NCI-H446 (cell line): ENCODE measurements around the gene TFF2.

ENCODE experiments used
- DNase-seq, 2 experiments: peaks; one replicate each; lab custom pipeline; 2025; lab: John Stamatoyannopoulos, UW

The TFF2 gene

DNA sequence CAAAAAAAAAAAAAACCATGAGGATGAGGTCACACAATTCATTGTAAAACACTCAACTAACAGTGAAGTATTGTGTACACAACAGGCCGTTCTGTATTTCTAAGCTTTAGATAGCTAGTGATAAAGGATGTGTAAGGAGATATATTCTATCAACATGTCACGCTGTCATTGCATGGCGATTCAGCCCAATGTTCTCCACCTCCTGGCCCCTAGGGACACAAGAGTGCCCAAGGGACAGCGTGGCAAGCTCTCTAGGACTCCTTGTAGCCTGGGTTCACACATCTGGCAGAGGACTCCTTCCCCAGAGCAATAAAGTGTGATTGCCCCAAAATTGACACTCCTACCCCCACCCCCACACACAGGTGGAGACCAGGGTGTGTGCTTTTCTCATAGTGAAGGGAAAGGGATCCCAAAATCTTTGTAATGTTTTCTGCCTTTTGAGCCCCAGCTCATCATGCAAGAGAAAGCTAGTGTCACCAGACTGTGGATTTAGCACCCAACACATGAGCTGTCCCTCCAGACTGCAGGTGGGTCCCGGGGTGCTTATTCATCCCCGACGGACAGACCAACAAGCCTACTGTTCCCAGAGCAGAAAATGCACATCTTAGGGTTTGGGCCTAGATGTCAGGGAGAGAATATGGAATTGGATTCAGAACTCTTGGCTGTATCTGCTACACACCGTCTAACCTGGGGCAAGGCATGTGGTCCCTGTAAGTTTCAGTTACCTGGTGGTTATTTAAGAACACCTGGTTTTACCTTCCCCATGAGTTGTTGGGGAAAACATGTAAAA is 33.6 kb upstream of the TFF2 start:
- no peak for DNase-seq

DNA sequence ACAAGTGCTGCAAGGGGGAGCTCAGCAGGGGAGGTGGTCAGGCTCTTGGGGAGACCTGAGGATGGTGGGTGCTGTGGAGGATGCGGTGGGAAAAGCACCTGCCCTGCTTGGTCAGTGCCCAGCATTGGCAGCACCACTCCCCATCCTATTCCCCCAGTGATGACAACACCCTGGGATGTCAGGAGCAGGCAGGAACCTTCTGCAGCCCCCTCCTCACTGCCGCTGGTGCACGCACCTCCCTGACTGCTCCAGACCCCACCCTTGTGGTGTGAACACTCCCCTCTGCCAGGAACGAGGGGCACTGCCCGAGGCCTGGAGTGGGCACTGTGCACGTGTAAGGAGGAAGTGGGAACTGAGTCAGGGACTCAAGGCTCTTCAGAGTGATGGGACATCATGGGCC is 32.5 kb upstream of the TFF2 start:
- no peak for DNase-seq

DNA sequence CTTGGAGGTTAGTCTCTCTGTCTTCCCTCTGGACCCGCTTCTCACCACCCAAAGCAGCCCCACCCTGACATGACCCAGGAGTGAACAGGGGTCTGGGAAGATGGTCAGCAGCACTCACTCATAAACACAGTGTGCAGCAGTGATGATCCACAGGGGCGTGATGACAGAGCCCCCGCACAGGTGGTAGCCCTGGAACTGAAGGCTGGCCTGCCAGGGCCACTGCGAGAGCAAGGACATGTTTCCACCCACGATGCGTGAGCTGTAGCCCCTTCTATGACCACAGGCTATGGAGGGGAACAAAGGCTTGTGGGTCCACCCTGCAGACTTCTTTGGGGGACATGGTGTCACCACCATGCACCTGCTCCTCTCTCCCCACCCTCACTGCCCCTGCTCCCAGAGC is 32.1 kb upstream of the TFF2 start:
- no peak for DNase-seq

DNA sequence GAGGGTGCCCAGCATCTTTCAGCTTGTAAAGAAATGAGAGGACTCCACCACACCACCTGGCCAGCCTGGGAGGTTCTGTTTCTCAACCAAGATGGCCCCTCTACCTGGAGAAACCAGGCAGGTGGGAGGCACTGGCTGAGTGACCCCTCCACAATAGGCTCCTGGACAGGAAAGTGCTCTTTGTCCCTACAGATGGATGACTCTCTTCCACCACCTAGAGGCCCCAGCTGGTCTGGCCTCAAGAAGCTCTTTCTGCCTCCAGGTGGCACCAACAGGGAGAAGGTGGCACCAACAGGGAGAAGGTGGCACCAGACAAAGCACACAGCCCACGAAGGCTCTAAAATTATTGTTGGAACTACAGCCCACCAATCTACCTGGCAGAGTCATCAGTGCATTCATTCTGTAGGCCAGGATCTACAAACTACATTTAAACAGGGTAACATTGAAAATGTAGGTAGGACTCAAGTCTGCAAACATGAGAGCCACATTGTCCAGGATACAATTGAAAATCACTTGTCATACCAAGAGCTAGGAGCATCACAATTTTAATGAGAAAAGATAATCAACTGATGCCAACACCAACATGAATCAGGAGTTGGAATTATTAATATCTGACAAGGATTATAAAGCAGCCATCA is 30.7 kb upstream of the TFF2 start:
- no peak for DNase-seq

DNA sequence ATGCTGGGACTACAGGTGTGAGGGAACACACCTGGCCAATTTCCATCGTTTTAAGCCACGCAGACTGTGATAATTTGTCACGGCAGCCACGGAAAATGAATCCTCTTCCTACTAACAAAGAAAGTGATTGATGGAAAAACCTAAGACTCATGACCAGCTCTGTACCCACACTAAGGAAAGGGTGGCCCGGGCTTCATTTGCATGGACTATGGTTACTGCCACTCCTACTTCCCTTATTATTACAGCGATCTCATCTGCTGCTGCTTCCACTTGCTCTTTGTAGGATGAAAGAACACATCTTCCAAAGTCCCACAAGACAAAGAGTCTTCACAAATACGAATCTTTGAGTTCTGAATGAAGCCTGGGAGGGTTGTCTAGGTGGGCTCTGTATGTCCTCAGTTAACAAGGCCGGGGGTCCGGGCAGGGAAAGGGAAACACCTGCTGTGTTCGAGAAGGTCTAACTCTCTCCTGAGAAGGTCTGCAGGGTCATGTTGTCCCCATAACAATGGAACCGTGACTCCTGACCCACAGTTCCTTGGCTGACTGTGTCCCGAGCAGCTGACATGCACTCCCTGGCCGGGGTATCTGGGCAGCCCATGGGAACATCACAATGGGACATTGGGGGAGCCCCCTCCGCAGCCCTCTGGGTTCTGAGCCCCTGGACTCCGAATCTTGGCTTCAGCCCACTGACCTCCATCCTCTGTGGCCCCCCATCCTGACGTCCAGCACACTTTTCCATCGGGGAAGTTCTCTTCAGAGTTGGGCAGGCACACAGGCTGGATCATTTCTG is 28.8 kb upstream of the TFF2 start:
- no peak for DNase-seq

DNA sequence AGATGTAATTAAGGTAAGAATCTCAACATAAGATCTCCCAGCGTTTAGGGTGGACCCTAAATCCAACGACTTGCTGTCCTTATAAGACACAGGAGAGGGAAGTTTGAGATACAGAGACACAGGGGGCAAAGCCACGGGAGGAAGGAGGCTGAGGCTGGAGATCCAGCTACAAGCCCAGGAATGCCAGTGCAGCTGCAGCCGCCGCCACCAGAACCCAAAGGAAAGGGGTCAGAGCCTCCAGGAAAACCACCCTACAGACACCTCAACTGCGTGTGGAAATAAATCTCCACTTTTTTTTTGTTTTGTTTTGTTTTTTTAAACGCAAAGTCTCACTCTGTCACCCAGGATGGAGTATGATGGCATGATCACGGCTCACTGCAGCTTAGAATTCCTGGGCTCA is 27.6 kb upstream of the TFF2 start:
- no peak for DNase-seq

DNA sequence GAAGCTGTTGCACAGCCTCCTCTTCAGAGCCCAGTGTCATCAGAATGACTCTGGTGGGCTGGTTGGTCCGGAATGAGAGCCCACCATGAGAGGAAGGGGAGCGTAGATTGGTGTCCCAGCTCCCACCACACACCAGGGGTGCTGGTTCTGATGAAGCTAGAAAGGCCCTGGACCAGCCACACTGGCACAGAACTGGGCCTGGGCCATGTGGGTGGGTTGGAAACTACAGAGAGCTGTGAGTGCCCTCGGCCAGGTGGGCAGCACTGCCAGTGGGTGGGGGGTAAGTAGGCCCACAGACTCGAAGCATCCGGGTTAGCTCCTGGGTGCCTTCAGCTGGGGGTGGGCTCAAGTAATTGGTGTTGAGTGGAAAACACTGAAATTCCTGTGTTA is 27.2 kb upstream of the TFF2 start:
- DNase-seq, result no peak

DNA sequence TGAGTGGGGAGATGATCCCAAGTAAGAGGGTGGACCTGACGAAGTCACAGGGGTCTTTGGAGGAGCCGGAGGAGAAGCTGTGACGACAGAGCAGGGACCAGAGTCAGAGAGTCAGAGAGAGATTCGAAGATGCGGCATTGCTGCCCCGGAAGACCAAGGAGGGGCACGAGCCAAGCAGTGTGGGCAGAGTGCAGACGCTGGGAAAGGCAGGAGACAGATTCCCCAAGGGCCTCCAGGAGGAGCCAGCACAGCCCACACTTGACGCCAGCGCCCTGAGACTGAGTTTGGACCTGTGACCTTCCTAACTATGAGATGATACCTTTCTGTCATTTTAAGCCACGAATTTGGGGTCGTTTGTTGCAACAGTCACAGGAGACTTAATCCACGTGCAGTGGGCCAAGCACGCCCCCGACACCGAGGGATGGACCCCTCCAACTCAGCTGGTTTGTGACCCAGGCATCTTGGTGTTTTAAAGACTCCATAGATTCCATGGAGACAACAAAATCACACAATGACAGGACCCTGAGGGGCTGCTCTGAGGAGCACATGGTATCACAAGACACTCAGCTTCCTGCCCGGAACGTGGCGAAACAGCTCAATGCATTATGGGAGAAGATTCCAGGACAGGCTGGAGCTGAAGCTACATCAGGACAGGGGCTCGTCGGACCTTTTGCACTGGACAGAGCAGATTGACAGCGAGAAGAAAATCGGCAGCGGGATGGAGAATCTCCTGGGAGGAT is 26.6 kb upstream of the TFF2 start:
- DNase-seq, result no peak

DNA sequence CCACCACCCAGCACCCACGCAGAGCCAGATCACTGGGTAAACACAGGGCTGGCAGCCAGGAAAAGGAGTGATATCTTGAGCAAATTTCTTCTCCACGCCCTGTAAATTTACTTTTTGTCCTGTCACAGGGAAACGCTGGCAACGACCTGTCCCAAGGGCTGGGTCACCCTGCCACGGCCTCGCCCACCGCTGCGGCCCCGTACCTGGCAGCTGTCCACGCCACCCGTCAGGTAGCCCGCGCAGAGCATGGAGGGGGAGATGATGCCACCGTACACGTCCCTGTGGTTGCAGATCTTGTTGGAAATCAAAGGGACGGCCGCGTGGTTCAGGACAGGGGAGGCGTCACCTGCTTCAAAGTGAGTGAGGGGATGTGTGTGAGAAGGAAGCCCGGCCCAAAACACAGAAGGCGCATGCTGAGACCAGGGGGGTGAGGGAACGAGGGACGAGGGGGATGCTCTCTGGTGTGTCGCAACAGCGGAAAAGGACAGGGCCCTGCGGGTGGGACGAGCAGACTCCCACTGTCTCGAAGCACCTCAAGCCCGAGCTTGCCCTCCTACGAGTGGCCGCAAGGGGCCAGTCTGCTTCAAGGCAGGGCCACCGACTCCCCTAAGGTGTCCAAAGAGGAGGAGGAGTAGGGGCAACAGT is 25.7 kb upstream of the TFF2 start:
- no peak for DNase-seq

DNA sequence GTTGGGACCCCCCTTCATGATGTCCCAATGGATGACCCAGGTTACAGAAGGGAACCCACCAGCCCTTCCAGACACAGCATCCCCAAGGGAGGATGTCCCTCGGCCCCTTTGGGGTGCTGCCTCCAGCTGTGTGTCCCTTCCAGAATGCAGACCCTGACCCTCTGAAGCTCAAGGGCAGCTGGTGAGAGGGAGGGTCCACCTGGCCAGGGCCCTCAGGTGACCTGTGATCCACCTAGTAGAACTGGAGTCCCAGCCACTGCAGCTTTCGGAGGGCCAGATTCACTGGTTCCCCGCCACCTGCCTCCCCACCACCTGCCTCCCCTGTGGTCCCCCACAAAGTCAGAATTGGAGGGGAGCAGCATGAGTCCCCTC is 25.2 kb upstream of the TFF2 start:
- no peak for DNase-seq

DNA sequence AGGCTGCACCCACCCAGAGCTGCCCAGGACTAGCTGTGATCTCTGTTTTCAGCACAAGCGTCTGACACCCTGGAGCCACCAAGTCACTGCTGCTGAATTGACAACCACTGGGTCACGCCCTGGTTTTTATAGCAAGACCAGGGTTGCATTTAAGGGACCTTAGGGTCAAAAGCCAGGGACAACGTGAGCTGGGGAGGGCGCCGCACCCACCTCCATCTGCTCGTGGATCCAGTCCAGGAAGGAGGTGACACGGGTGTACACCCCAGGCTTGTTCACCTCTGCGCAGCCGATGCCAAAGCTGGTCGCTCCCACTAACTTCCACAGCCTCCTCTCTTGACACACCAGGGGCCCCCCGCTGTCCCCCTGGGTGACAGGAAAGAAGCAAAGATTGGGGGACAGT is 24.7 kb upstream of the TFF2 start:
- DNase-seq, result no peak

DNA sequence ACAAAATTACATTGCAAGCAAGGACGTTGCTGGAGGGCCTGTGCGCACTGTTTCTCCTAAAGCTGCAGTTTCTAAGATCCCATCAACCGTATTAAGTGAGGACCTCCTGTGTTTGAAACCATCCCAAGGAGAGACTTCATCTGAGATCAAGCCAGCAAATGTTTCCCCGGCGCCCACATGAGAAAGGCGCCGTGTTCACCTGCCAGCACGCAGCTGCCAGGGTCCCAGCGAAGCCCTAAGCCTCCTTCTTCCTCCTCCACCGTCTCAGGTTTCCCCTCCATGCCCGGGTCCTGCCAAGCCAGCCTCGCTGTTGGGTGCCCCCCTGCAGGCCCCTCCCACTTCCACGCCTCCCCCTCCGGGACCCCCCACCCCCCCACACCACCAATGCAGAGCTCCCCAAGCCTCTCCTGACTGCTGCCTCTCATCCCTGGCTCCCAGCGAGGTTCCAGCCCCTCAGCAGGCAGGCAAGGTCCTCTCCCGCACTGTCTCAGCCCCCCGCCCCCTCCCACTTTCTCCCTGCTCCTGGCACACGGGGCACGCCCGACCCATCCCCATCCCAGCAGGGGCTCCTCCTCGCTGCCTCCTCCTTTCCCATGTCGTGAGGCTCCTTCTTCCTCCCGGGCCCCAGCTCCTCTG is 24.2 kb upstream of the TFF2 start:
- no peak for DNase-seq

DNA sequence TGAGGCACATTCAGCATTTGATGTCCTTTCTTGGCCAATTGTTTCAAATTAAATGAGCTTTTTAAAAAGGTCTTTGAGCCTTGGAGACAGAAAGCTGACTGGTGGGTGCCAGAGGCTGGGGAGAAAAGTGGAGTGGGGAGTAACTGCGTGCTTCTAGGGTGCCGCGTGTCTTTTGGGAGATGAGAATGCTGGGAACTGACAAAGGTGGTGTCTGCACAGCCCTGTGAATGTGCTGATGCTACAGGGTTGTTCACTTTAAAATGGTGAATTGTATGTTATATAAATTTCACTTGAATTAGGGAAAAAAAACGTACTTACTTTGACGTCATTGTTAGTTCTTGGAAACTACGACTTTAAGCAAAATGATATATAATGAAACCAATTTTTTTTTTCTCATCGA is 23.7 kb upstream of the TFF2 start:
- no peak for DNase-seq

DNA sequence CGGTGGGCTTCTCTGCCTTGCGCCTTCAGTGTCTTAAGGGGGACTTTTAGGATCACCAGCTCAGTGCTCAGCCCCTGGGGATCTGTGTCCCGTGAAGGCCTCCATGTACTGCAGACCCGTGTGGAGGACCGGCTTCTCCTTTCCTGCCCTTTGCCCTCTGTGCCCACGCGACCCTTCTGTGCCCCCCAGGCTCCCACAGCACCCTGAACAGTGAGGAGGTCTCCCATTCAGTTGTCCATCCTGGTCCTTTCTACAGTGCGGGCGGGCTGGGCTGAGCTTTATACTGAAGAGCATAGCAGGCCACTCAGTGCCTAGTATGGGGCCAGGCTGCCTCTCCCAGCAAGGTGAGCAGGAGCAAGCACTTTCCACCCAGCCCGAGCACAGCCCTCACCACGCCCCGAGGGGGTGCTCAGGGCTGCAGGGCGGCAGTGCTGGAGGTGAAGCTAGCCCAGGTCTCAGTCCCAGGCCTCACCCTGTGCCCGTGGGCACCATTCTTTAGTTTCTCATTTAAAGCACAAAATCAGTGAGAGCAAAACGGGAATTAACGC is 23.2 kb upstream of the TFF2 start:
- DNase-seq, result no peak

DNA sequence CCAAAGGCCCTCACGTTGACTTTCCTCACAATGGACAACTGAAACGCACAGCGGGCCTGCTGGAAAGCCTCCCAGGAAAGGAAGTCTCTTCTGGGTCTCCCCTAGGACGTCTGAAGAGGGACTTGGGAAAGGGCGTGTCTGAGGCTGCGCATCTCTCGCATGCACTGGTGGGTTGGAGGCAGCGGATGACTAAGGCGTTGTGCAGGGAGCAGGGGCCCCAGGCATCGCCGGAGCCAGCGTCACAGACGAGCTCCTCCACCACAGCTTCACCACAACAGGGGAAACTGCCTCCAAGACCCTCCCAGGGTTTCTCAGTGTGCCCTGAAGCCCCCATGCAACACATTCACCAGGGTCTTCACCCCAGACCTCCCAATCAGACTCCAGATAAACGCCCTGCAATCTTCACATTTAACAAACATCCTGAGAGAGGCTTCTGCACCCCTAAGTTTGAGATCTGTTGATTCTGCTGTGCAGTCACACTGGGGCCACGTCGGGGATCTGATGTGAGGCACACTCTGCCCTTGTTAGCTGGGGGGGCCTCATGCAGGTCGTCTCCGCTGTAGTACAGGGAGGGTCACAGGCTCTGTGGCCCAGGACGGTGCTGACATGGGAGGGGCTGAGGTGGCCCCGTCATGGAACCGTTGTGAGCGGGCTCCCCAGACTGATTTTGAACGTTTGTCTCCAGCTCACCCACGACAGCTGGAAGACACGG is 22.6 kb upstream of the TFF2 start:
- DNase-seq, result no peak

DNA sequence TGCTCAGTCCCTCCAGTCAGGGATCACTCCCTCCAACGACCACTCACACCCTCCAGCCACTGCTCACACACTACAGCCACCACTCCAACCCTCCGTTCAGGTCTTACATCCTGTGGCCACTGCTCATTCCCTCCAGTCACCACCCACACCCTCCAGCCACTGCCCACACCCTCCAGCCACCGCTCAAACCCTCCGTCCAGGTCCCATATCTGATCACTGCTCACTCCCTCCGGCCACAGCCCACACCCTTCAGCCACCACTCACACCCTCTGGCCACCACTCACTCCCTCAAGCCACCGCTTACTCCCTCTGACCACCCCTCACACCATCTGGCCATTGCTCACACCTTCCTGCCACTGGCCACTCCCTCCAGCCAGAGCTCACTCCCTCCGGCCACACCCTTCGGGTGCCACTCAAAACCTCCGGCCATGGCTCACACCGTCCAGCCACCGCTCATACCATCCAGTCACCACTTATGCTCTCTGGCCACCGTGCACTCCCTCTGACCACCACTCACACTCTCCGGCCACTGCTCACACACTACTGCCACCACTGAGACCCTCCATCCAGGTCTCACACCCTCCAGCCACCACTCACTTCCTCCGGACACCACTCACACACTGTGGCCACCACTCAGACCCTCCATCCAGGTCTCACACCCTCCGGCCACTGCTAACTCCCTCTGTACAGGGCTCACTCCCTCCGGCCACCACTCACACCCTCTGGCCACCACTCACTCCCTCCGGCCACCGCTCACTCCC is 20.3 kb upstream of the TFF2 start:
- no peak for DNase-seq

DNA sequence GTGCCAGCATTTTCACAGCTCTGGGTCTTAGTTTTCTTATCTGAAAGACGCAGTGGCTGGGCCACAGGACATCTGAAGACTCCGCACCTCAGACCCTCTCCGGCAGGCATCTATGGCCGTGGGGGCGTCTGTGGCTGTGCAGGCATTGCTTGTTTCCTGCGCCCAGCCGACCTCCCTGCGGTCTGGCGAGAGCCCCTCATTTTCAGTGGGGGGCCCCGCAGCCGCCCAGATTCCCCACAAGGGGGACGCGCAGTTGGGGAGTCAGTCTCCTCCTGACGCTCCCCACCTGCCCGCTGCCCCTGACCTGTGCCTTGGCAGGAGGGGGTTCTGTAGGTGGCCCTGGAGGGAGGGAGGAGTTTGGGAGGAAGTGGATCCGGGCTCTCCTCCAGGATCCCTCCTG is 19.0 kb upstream of the TFF2 start:
- DNase-seq, result no peak

DNA sequence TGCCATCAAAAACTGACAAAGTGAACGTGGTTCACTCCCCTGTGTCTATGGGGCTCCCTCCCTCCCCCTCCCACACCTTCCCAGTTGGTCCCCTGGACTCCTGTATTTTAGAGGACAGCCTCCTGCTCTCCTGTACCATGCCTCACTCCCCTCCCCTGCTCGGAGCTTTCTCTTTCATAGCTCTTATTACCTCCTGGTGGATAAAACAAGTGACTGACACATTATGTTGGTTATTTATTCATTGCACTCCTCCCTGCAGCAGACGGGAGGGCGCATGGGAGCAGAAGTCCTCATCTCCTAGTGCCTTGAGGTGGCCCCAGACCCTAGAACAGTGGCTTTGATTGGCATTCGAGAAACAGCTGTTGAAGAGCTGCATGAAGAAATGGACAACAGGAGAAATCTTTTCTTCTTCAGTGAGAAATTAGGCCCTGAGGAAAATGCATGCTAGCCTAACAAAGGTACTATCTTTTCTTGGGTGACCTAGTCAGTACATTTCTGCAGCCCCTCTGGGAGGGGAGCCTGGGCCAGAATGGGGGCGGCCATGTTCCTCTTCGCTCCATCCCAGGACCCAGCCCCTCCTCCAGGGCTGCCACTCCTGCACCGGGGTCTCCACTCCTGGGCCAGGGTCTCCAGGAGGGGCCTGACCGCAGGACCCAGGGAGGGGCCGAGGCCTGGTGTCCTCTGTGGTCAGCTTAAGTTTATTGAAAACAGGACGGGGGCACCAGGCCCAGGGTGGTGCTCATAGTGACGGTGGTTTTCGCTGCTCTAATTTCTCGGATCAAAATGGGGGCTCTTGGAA is 16.8 kb upstream of the TFF2 start:
- DNase-seq, result no peak
